HEK293 (cell line): Measurements from ENCODE around the gene NOL7.

Experiments used
- CTCF ChIA-PET: fragments of 350-600 bp; formaldehyde crosslinking; extraction: SDS; loops from one replicate; lab custom pipeline; 2021; ENCODE audit warnings: antibody characterized with exemption; lab: Yijun Ruan, JAX
- POLR2A ChIA-PET: fragments of 300-600 bp; formaldehyde crosslinking; extraction: SDS; loops from one replicate; lab custom pipeline; 2020; ENCODE audit warnings: antibody characterized with exemption, inconsistent platforms; lab: Yijun Ruan, JAX
- H3K27ac ChIP-seq: fragments of 200-500 bp; sonication (Bioruptor generic); 2 replicates; pipeline ENCODE4 v1.5.1; 2014; ENCODE audit warnings: low read depth, low read length, control low read depth, inconsistent platforms; ENCODE audit errors: extremely low read depth
- H3K36me3 ChIP-seq, 2 experiments: fragments of 200-500 bp in 1 of 2; sonication (Bioruptor generic) in 1 of 2; 1 replicate in 1 of 2; 2 replicates in 1 of 2; pipeline ENCODE4 v1.5.1; 2014 to 2017; ENCODE audit warnings: inconsistent platforms in 2 of 2, low read length in 2 of 2; ENCODE audit not compliant: control insufficient read depth in 2 of 2, insufficient read depth in 1 of 2
- H3K4me1 ChIP-seq: fragments of 200-500 bp; sonication (Bioruptor generic); 2 replicates; pipeline ENCODE4 v1.5.1; 2014; ENCODE audit warnings: mild to moderate bottlenecking, low read length, inconsistent platforms; ENCODE audit not compliant: control insufficient read depth, insufficient read depth
- H3K4me3 ChIP-seq: 2 replicates; pipeline ENCODE4 v1.5.1; 2011; ENCODE audit warnings: low read depth, mild to moderate bottlenecking, control low read depth, low read length, moderate library complexity
- H3K9me3 ChIP-seq: fragments of 200-500 bp; sonication (Bioruptor generic); 2 replicates; pipeline ENCODE4 v1.5.1; 2014; ENCODE audit warnings: low read depth, low read length, inconsistent platforms; ENCODE audit not compliant: control insufficient read depth, insufficient read depth
- GLIS1 ChIP-seq: fragments of 450-650 bp; formaldehyde crosslinking; IDR thresholded peaks from 2 replicates; pipeline ENCODE4 v1.5.1; 2016; ENCODE audit warnings: missing biosample characterization, missing genetic modification characterization
- KLF16 ChIP-seq: fragments of 450-650 bp; formaldehyde crosslinking; IDR thresholded peaks from 2 replicates; pipeline ENCODE4 v1.5.1; 2017; ENCODE audit warnings: missing biosample characterization, missing genetic modification characterization
- KLF7 ChIP-seq: fragments of 450-650 bp; formaldehyde crosslinking; IDR thresholded peaks from 2 replicates; pipeline ENCODE4 v1.5.1; 2016; ENCODE audit warnings: missing biosample characterization, missing genetic modification characterization, borderline replicate concordance
- KLF9 ChIP-seq: fragments of 450-650 bp; formaldehyde crosslinking; IDR thresholded peaks from 2 replicates; pipeline ENCODE4 v1.5.1; 2016; ENCODE audit warnings: missing biosample characterization, missing genetic modification characterization, low read depth
- SP7 ChIP-seq: fragments of 450-650 bp; formaldehyde crosslinking; IDR thresholded peaks from 2 replicates; pipeline ENCODE4 v1.5.1; 2016; ENCODE audit warnings: missing biosample characterization, missing genetic modification characterization
- ZFHX2 ChIP-seq: fragments of 450-650 bp; formaldehyde crosslinking; conservative IDR thresholded peaks from 2 replicates; pipeline ENCODE4 v1.5.1; 2016; ENCODE audit warnings: missing biosample characterization, missing genetic modification characterization
- ZNF121 ChIP-seq: fragments of 450-650 bp; formaldehyde crosslinking; IDR thresholded peaks from 2 replicates; pipeline ENCODE4 v1.5.1; 2016; ENCODE audit warnings: missing biosample characterization, missing genetic modification characterization
- ZNF146 ChIP-seq: fragments of 450-650 bp; formaldehyde crosslinking; IDR thresholded peaks from 2 replicates; pipeline ENCODE4 v1.5.1; 2016; ENCODE audit warnings: missing biosample characterization, missing genetic modification characterization
- ZNF19 ChIP-seq: fragments of 450-650 bp; formaldehyde crosslinking; IDR thresholded peaks from 2 replicates; pipeline ENCODE4; 2016; ENCODE audit warnings: missing biosample characterization, missing genetic modification characterization, low read depth
- ZNF211 ChIP-seq: fragments of 450-650 bp; formaldehyde crosslinking; IDR thresholded peaks from 2 replicates; pipeline ENCODE4 v1.5.1; 2016; ENCODE audit warnings: low read depth, missing biosample characterization, missing genetic modification characterization
- ZNF350 ChIP-seq: fragments of 450-650 bp; formaldehyde crosslinking; IDR thresholded peaks from 2 replicates; pipeline ENCODE4 v1.5.0; 2017; ENCODE audit warnings: missing biosample characterization, mild to moderate bottlenecking, missing genetic modification characterization
- ZNF529 ChIP-seq: fragments of 450-650 bp; formaldehyde crosslinking; IDR thresholded peaks from 2 replicates; pipeline ENCODE4 v1.5.1; 2017; ENCODE audit warnings: missing genetic modification characterization, missing biosample characterization; ENCODE audit not compliant: insufficient replicate concordance
- TF ChIP-seq, protein P1 (sequence below): fragments of 450-650 bp; formaldehyde crosslinking; IDR thresholded peaks from 2 replicates; pipeline ENCODE4 v1.5.1; 2016; ENCODE audit warnings: missing biosample characterization, missing genetic modification characterization
- TF ChIP-seq, protein P2 (sequence below): fragments of 450-650 bp; formaldehyde crosslinking; IDR thresholded peaks from 2 replicates; pipeline ENCODE4 v1.5.1; 2016; ENCODE audit warnings: missing biosample characterization, missing genetic modification characterization, borderline replicate concordance
- TF ChIP-seq, protein P3 (sequence below): fragments of 450-650 bp; formaldehyde crosslinking; IDR thresholded peaks from 2 replicates; pipeline ENCODE4 v1.5.1; 2016; ENCODE audit warnings: missing biosample characterization, missing genetic modification characterization

Gene NOL7

DNA sequence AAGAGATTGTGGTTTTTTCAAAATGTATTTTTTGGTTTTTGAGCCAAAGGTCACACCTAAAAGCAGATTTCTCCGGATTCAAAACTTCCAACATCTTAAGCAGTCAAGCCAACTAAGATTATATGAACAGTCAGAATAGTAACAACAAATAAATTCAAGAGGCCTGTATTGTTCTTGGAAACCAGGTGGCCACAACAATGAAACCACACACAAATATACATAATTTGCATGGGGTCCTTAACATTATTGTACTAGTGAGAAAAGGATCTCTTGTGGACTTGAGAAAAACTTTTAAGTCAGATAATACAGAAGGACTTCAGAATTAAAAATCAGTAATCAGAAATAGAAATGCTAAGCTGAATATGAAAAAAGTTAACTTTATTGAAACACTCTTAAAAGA, 40.6 kb downstream of the NOL7 start (continued):
- no peak for TF ChIP-seq KLF16 (tag by site-specific recombination)
- TF ChIP-seq ZNF146: no peak
- TF ChIP-seq ZNF121: no peak
- TF ChIP-seq KLF9: no peak
- no peak for TF ChIP-seq SP7 (tag by site-specific recombination)
- no peak for TF ChIP-seq ZNF529 (tag by site-specific recombination)
- TF ChIP-seq ZNF211 (tag by site-specific recombination): no peak
- no peak for TF ChIP-seq ZNF19 (tag by site-specific recombination)
- TF ChIP-seq, protein P1, sequence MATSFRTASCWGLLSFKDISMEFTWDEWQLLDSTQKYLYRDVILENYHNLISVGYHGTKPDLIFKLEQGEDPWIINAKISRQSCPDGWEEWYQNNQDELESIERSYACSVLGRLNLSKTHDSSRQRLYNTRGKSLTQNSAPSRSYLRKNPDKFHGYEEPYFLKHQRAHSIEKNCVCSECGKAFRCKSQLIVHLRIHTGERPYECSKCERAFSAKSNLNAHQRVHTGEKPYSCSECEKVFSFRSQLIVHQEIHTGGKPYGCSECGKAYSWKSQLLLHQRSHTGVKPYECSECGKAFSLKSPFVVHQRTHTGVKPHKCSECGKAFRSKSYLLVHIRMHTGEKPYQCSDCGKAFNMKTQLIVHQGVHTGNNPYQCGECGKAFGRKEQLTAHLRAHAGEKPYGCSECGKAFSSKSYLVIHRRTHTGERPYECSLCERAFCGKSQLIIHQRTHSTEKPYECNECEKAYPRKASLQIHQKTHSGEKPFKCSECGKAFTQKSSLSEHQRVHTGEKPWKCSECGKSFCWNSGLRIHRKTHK (tag by site-specific recombination): no peak
- TF ChIP-seq, protein P2, sequence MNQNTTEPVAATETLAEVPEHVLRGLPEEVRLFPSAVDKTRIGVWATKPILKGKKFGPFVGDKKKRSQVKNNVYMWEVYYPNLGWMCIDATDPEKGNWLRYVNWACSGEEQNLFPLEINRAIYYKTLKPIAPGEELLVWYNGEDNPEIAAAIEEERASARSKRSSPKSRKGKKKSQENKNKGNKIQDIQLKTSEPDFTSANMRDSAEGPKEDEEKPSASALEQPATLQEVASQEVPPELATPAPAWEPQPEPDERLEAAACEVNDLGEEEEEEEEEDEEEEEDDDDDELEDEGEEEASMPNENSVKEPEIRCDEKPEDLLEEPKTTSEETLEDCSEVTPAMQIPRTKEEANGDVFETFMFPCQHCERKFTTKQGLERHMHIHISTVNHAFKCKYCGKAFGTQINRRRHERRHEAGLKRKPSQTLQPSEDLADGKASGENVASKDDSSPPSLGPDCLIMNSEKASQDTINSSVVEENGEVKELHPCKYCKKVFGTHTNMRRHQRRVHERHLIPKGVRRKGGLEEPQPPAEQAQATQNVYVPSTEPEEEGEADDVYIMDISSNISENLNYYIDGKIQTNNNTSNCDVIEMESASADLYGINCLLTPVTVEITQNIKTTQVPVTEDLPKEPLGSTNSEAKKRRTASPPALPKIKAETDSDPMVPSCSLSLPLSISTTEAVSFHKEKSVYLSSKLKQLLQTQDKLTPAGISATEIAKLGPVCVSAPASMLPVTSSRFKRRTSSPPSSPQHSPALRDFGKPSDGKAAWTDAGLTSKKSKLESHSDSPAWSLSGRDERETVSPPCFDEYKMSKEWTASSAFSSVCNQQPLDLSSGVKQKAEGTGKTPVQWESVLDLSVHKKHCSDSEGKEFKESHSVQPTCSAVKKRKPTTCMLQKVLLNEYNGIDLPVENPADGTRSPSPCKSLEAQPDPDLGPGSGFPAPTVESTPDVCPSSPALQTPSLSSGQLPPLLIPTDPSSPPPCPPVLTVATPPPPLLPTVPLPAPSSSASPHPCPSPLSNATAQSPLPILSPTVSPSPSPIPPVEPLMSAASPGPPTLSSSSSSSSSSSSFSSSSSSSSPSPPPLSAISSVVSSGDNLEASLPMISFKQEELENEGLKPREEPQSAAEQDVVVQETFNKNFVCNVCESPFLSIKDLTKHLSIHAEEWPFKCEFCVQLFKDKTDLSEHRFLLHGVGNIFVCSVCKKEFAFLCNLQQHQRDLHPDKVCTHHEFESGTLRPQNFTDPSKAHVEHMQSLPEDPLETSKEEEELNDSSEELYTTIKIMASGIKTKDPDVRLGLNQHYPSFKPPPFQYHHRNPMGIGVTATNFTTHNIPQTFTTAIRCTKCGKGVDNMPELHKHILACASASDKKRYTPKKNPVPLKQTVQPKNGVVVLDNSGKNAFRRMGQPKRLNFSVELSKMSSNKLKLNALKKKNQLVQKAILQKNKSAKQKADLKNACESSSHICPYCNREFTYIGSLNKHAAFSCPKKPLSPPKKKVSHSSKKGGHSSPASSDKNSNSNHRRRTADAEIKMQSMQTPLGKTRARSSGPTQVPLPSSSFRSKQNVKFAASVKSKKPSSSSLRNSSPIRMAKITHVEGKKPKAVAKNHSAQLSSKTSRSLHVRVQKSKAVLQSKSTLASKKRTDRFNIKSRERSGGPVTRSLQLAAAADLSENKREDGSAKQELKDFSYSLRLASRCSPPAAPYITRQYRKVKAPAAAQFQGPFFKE (tag by site-specific recombination): no peak

DNA sequence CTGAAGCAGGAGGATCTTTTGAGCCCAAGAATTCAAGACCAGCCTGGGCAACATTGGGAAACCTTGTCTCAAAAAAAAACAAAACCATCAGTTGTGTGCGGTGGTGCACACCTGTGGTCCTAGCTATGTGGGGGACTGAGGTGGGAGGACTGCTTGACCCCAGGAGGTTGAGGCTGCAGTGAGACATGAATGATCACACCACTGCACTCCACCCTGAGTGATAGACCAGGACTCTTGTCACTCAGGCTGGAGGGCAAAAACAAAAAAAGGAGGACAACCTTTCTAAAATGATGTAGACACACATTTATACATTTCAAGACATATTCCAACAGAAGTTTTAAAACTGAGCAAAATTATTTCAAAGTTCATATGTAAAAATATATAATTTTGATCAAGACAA, 45.1 kb downstream of the NOL7 start:
- H3K4me3 ChIP-seq: no peak overlapping the region
- CTCF ChIA-PET: interaction anchor here (0.9 kb wide), 1 partner anchor 10 kb away, joined by 5 read pairs; no protein-coding TSS in a partner anchor
- TF ChIP-seq GLIS1 (peak; percentile 25; the same call in 1 of the 2 replicates), ZNF350 (no peak)
- H3K36me3 ChIP-seq: peaks cover 0 to 3% of the 10 kb centered on the region in 2 experiments; a peak in 1 of 3 replicates
- peaks cover 16% of the 10 kb centered on the region for H3K4me1 ChIP-seq
- H3K9me3 ChIP-seq: no peaks in the 10 kb centered on the region
- H3K27ac ChIP-seq: no peak overlapping the region
- POLR2A ChIA-PET: no interaction called here

DNA sequence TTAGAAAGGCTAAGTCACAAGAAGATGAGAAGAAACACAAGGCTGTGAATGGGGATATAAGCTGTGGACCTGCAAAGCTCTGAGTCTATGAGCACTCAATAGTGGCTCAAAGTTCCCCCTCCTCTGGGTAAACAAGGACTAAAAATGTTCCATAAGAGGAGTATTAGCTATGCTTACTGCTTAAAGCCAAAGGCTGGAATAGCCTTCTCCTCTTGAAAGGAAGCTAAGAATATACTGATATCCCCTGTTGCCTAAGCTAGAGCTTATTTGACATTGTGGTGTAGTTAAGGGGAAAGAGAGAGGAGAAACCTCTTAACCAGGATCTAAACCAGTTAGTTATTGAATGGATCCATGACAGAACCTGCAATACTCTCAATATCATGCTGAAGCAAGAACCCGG, 45.8 kb downstream of the NOL7 start:
- no peak overlapping the region for H3K4me3 ChIP-seq
- H3K36me3 ChIP-seq: peaks cover 0 to 3% of the 10 kb centered on the region in 2 experiments; a peak in 1 of 3 replicates
- H3K4me1 ChIP-seq: peaks cover 22% of the 10 kb centered on the region
- ChIA-PET POLR2A (no interaction called here), CTCF (interaction anchor here (0.9 kb wide), 2 partner anchors 10 to 46 kb away, joined by 3 to 5 read pairs; partner anchors contain the start of gene NOL7)
- no peaks in the 10 kb centered on the region for H3K9me3 ChIP-seq
- TF ChIP-seq KLF7 (no peak), ZFHX2 (tag by site-specific recombination) (no peak)
- TF ChIP-seq, protein P3, sequence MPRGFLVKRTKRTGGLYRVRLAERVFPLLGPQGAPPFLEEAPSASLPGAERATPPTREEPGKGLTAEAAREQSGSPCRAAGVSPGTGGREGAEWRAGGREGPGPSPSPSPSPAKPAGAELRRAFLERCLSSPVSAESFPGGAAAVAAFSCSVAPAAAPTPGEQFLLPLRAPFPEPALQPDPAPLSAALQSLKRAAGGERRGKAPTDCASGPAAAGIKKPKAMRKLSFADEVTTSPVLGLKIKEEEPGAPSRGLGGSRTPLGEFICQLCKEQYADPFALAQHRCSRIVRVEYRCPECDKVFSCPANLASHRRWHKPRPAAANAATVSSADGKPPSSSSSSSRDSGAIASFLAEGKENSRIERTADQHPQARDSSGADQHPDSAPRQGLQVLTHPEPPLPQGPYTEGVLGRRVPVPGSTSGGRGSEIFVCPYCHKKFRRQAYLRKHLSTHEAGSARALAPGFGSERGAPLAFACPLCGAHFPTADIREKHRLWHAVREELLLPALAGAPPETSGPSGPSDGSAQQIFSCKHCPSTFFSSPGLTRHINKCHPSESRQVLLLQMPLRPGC: no peak
- H3K27ac ChIP-seq: no peak overlapping the region
